Neuronal stem cell (in vitro differentiated cells): ENCODE data around the gene NAT14.

Source experiments
- DNase-seq: peaks from one replicate; pipeline ENCODE4 v3.0.0-alpha.2; 2013; ENCODE audit warnings: low spot score
- H2AFZ ChIP-seq: one replicate; pipeline ENCODE4 v1.6.1; 2013; ENCODE audit warnings: mild to moderate bottlenecking, low read length, inconsistent platforms
- H2AK5ac ChIP-seq: 2 replicates; pipeline ENCODE4 v1.6.1; 2013; ENCODE audit warnings: low read depth, mild to moderate bottlenecking, inconsistent platforms, low read length, moderate library complexity, mixed read lengths
- H2BK120ac ChIP-seq: 2 replicates; pipeline ENCODE4 v1.6.1; 2013; ENCODE audit warnings: low read depth, mild to moderate bottlenecking, inconsistent platforms, low read length, moderate library complexity, mixed read lengths
- H2BK12ac ChIP-seq: one replicate; pipeline ENCODE4 v1.6.1; 2013; ENCODE audit warnings: low read length, inconsistent platforms
- H2BK15ac ChIP-seq: 2 replicates; pipeline ENCODE4 v1.6.1; 2013; ENCODE audit warnings: mild to moderate bottlenecking, low read length, inconsistent platforms, mixed read lengths
- H2BK5ac ChIP-seq: one replicate; pipeline ENCODE4 v1.6.1; 2013; ENCODE audit warnings: inconsistent platforms, mild to moderate bottlenecking, low read length, moderate library complexity
- H3K14ac ChIP-seq: one replicate; pipeline ENCODE4 v1.6.1; 2013; ENCODE audit warnings: low read length, inconsistent platforms
- H3K18ac ChIP-seq: 2 replicates; pipeline ENCODE4 v1.6.1; 2013; ENCODE audit warnings: low read length, inconsistent platforms
- H3K23ac ChIP-seq: 2 replicates; pipeline ENCODE4 v1.6.1; 2013; ENCODE audit warnings: low read depth, mild to moderate bottlenecking, mixed read lengths, low read length, inconsistent platforms; ENCODE audit not compliant: poor library complexity
- H3K27ac ChIP-seq: replicated peaks from 3 replicates; pipeline ENCODE4 v1.5.1; 2013; ENCODE audit warnings: low read length, inconsistent platforms
- H3K27me3 ChIP-seq, 3 experiments: 2 replicates each; pipeline ENCODE4 v1.6.1; 2013; ENCODE audit warnings: low read length in 3 of 3, mild to moderate bottlenecking in 2 of 3, inconsistent platforms in 1 of 3, low read depth in 1 of 3, mixed read lengths in 1 of 3, moderate library complexity in 1 of 3; ENCODE audit not compliant: control insufficient read depth in 3 of 3, insufficient read depth in 3 of 3
- H3K36me3 ChIP-seq, 2 donors: replicated peaks in 1 of 2; 2 replicates each; pipeline ENCODE4 v1.6.1; 2013; ENCODE audit warnings: low read length in 2 of 2; ENCODE audit not compliant: control insufficient read depth in 2 of 2, insufficient read depth in 2 of 2
- H3K4ac ChIP-seq: 2 replicates; pipeline ENCODE4 v1.6.1; 2013; ENCODE audit warnings: inconsistent platforms, mild to moderate bottlenecking, low read length, moderate library complexity
- H3K4me1 ChIP-seq, 2 donors: 1 replicate in 1 of 2; 2 replicates in 1 of 2; pipeline ENCODE4 v1.6.1; 2013; ENCODE audit warnings: low read length in 2 of 2, low read depth in 1 of 2; ENCODE audit not compliant: control insufficient read depth in 2 of 2, insufficient read depth in 1 of 2
- H3K4me2 ChIP-seq: one replicate; pipeline ENCODE4 v1.6.1; 2013; ENCODE audit warnings: mild to moderate bottlenecking, low read length, inconsistent platforms; ENCODE audit not compliant: insufficient read depth, poor library complexity, severe bottlenecking
- H3K4me3 ChIP-seq, 2 donors: 2 replicates each; pipeline ENCODE4 v1.5.1; 2013; ENCODE audit warnings: low read length in 2 of 2, mild to moderate bottlenecking in 2 of 2, inconsistent platforms in 1 of 2, moderate library complexity in 1 of 2
- H3K79me1 ChIP-seq: one replicate; pipeline ENCODE4 v1.6.1; 2013; ENCODE audit warnings: low read depth, mild to moderate bottlenecking, inconsistent platforms, low read length, moderate library complexity
- H3K9ac ChIP-seq: one replicate; pipeline ENCODE4 v1.6.1; 2013; ENCODE audit warnings: mild to moderate bottlenecking, low read depth, low read length, inconsistent platforms; ENCODE audit not compliant: poor library complexity
- H3K9me3 ChIP-seq, 2 donors: replicated peaks in 1 of 2; 2 replicates each; pipeline versions ENCODE3 to v1.6.1; 2013; ENCODE audit warnings: low read length in 2 of 2, mild to moderate bottlenecking in 2 of 2, inconsistent platforms in 1 of 2, low read depth in 1 of 2, mixed read lengths in 1 of 2, moderate library complexity in 1 of 2; ENCODE audit not compliant: control insufficient read depth in 2 of 2, insufficient read depth in 1 of 2
- H4K8ac ChIP-seq: one replicate; pipeline ENCODE4 v1.6.1; 2013; ENCODE audit warnings: low read depth, mild to moderate bottlenecking, inconsistent platforms, low read length, moderate library complexity
- H4K91ac ChIP-seq: one replicate; pipeline ENCODE4 v1.6.1; 2013; ENCODE audit warnings: low read length, low read depth, mild to moderate bottlenecking, inconsistent platforms; ENCODE audit not compliant: poor library complexity
- WGBS, 2 donors: extraction: QIAGEN DNeasy Blood & Tissue Kit; methylation state at CpG; one replicate each; pipeline ENCODE4 v1.1.7; 2013; ENCODE audit warnings: missing lambda C conversion rate in 2 of 2, mixed read lengths in 1 of 2; ENCODE audit not compliant: insufficient read length in 2 of 2, insufficient replicate concordance in 1 of 2; ENCODE audit errors: extremely low coverage in 2 of 2; 5-methylcytosine and 5-hydroxymethylcytosine counted together

The NAT14 gene

DNA sequence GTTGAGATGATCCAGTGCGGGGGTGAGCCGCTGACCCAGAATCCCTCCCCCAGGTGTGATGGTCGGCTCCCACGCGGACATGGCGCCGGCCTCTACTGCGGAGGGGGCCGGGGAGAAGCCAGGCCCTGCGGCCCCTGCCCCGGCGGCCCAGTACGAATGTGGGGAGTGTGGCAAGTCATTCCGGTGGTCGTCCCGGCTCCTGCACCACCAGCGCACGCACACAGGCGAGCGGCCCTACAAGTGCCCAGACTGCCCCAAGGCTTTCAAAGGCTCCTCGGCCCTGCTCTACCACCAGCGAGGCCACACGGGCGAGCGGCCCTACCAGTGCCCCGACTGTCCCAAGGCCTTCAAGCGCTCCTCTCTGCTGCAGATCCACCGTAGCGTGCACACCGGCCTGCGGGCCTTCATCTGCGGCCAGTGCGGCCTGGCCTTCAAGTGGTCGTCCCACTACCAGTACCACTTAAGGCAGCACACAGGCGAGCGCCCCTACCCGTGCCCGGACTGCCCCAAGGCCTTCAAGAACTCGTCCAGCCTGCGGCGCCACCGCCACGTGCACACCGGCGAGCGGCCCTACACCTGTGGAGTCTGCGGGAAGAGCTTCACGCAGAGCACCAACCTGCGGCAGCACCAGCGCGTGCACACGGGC, 3.7 kb upstream of the NAT14 start:
- peak overlapping the region; percentile 43 for H2BK15ac ChIP-seq
- WGBS, 2 donors = no CpG with 5 or more reads among the region's 52 CpGs
- peak overlapping the region; percentile 40 for H3K4me2 ChIP-seq
- DNase-seq = no peak
- peak overlapping the region; percentile 37 for H3K4ac ChIP-seq
- H3K27ac ChIP-seq = no peak overlapping the region
- H3K9ac ChIP-seq = peak overlapping the region; percentile 63
- peak overlapping the region; percentile 73 for H3K23ac ChIP-seq
- peaks cover 11 to 20% of the 10 kb centered on the region in 2 donors for H3K4me1 ChIP-seq
- peaks cover 4 to 14% of the 10 kb centered on the region in 2 donors for H3K36me3 ChIP-seq
- H2AK5ac ChIP-seq = peak overlapping the region; percentile 89
- peak overlapping the region; percentile 43 for H4K8ac ChIP-seq
- peaks cover 14% of the 10 kb centered on the region for H3K79me1 ChIP-seq
- H3K27me3 ChIP-seq = no peaks in the 10 kb centered on the region
- H2BK5ac ChIP-seq = peak overlapping the region; percentile 71
- no peak overlapping the region for H3K4me3 ChIP-seq
- no peak overlapping the region for H2BK120ac ChIP-seq
- no peak overlapping the region for H4K91ac ChIP-seq
- H3K18ac ChIP-seq = peak overlapping the region; percentile 64
- H3K9me3 ChIP-seq = no peaks in the 10 kb centered on the region
- H2AFZ ChIP-seq = no peak overlapping the region
- peak overlapping the region; percentile 73 for H2BK12ac ChIP-seq
- H3K14ac ChIP-seq = no peak overlapping the region

GRCh38 chr19:55481794-55482155, 3.2 kb upstream of the NAT14 start:
- Histone ChIP-seq H3K18ac (no peak overlapping the region), H2AFZ (no peak overlapping the region), H3K36me3 (peaks cover 4 to 14% of the 10 kb centered on the region in 2 donors), H3K9ac (no peak overlapping the region), H3K23ac (peak overlapping the region; percentile 73), H4K8ac (peak overlapping the region; percentile 43), H3K27ac (no peak overlapping the region), H3K4me2 (peak overlapping the region; percentile 40), H3K14ac (no peak overlapping the region), H3K27me3 (no peaks in the 10 kb centered on the region), H3K4me1 (peaks cover 15 to 20% of the 10 kb centered on the region in 2 donors), H3K9me3 (no peaks in the 10 kb centered on the region), H3K4me3 (no peak overlapping the region), H2BK15ac (no peak overlapping the region), H4K91ac (no peak overlapping the region), H3K79me1 (peaks cover 16% of the 10 kb centered on the region), H2BK5ac (no peak overlapping the region), H2BK120ac (no peak overlapping the region), H3K4ac (no peak overlapping the region), H2BK12ac (peak overlapping the region; percentile 73), H2AK5ac (peak overlapping the region; percentile 89)
- WGBS, 2 donors = no CpG with 5 or more reads among the region's 40 CpGs
- no peak for DNase-seq

GRCh38 chr19:55482156-55482961, 2.6 kb upstream of the NAT14 start:
- WGBS, 2 donors = no CpG with 5 or more reads among the region's 83 CpGs
- H2BK5ac ChIP-seq = peak overlapping the region; percentile 24
- H4K8ac ChIP-seq = peak overlapping the region; percentile 43
- peak overlapping the region; percentile 8 for H3K14ac ChIP-seq
- no peak overlapping the region for H2AFZ ChIP-seq
- no peak overlapping the region for H2BK120ac ChIP-seq
- peak overlapping the region; percentile 93 for H3K23ac ChIP-seq
- no peaks in the 10 kb centered on the region for H3K27me3 ChIP-seq
- H3K9me3 ChIP-seq = no peaks in the 10 kb centered on the region
- H3K36me3 ChIP-seq = peaks cover 4 to 14% of the 10 kb centered on the region in 2 donors
- DNase-seq = no peak
- no peak overlapping the region for H3K4ac ChIP-seq
- peak overlapping the region; percentile 57 for H3K18ac ChIP-seq
- H2BK12ac ChIP-seq = peak overlapping the region; percentile 84
- peaks cover 16% of the 10 kb centered on the region for H3K79me1 ChIP-seq
- no peak overlapping the region for H3K27ac ChIP-seq
- peak overlapping the region; percentile 25 for H3K4me2 ChIP-seq
- peaks cover 21 to 26% of the 10 kb centered on the region in 2 donors for H3K4me1 ChIP-seq
- H4K91ac ChIP-seq = peak overlapping the region; percentile 72
- H2BK15ac ChIP-seq = peak overlapping the region; percentile 49
- H2AK5ac ChIP-seq = peak overlapping the region; percentile 90
- H3K9ac ChIP-seq = no peak overlapping the region
- peak overlapping the region in 1 of 2 donors; percentile 42 for H3K4me3 ChIP-seq
